GM19438 (cell line): ENCODE data around the gene EPHA5.

Source experiments
- ATAC-seq: cut with Tn5 transposase; IDR thresholded peaks from one replicate; pipeline ENCODE4 v1.9.1; 2021; ENCODE audit warnings: low read depth; ENCODE audit not compliant: unreplicated experiment

Gene EPHA5

GRCh38 chr4:65670331-65671031 lies at the start of gene EPHA5:
TSS of gene EPHA5 (minus strand) at chr4:65670489. CDS start at chr4:65669742, 747 bp downstream.
- ATAC-seq, result no peak

GRCh38 chr4:65719635-65720034 lies 49.3 kb upstream of the EPHA5 start:
- ATAC-seq, result no peak

- no peak for ATAC-seq
These were observed 28.3 kb upstream of the EPHA5 start for GRCh38 chr4:65698631-65699030.

GRCh38 chr4:65696436-65696835 lies 26.1 kb upstream of the EPHA5 start:
- ATAC-seq, result no peak

GRCh38 chr4:65671372-65671771 lies 1.1 kb upstream of the EPHA5 start:
- no peak for ATAC-seq

- no peak for ATAC-seq
These were observed 314 bp downstream of the EPHA5 start for GRCh38 chr4:65670020-65670330.

GRCh38 chr4:65669111-65670019 lies 924 bp downstream of the EPHA5 start:
- no peak for ATAC-seq

- ATAC-seq, result no peak
These were observed 1.8 kb downstream of the EPHA5 start for GRCh38 chr4:65668201-65669089.

- no peak for ATAC-seq
These were observed 2.7 kb downstream of the EPHA5 start for GRCh38 chr4:65667506-65668041.

- no peak for ATAC-seq
These were observed 4.3 kb downstream of the EPHA5 start for GRCh38 chr4:65665771-65666523.

- no peak for ATAC-seq
These were observed 8.8 kb downstream of the EPHA5 start for GRCh38 chr4:65661471-65661870.

- ATAC-seq, result no peak
These were observed 12.2 kb downstream of the EPHA5 start for GRCh38 chr4:65658117-65658516.

- no peak for ATAC-seq
These were observed 14.3 kb downstream of the EPHA5 start for GRCh38 chr4:65656008-65656407.

GRCh38 chr4:65654976-65655375 lies 15.3 kb downstream of the EPHA5 start:
- no peak for ATAC-seq

GRCh38 chr4:65653740-65654361 lies 16.4 kb downstream of the EPHA5 start:
- no peak for ATAC-seq

- no peak for ATAC-seq
These were observed 18.5 kb downstream of the EPHA5 start for GRCh38 chr4:65651751-65652150.

- no peak for ATAC-seq
These were observed 19.3 kb downstream of the EPHA5 start for GRCh38 chr4:65651031-65651430.

GRCh38 chr4:65646136-65646535 lies 24.2 kb downstream of the EPHA5 start:
- no peak for ATAC-seq

GRCh38 chr4:65645185-65645584 lies 25.1 kb downstream of the EPHA5 start:
- ATAC-seq, result no peak
